Prostate gland (tissue), 2 donors: ENCODE results near the gene ERBIN. TPM values are rescaled to one million over a fixed set of nuclear protein-coding genes. Genes with fewer than 3 reads are reported as not detected.

Experiments used
- DNase-seq: peaks from one replicate; pipeline ENCODE4 v3.0.0-alpha.2; 2019; ENCODE audit warnings: low spot score
- H3K27ac ChIP-seq, 2 donors: fragments of 200-600 bp; sonication (generic); 2 replicates each; pipeline ENCODE4 v1.5.1; 2017 to 2019
- H3K27me3 ChIP-seq: fragments of 200-600 bp; sonication (generic); replicated peaks from 2 replicates; pipeline ENCODE4 v1.5.1; 2019; ENCODE audit not compliant: insufficient read depth
- H3K36me3 ChIP-seq, 2 donors: fragments of 200-600 bp; sonication (generic); 1 replicate in 1 of 2; 2 replicates in 1 of 2; pipeline versions ENCODE4 v1.5.1 to v1.8.1; 2017 to 2019
- H3K4me1 ChIP-seq: fragments of 200-600 bp; sonication (generic); replicated peaks from 2 replicates; pipeline ENCODE4 v1.5.1; 2019
- H3K4me3 ChIP-seq, 2 donors: fragments of 200-600 bp; sonication (generic); 2 replicates each; pipeline ENCODE4 v1.5.1; 2017 to 2019
- H3K9me3 ChIP-seq: fragments of 200-600 bp; sonication (generic); 2 replicates; pipeline ENCODE4 v1.5.1; 2017
- POLR2A ChIP-seq: fragments of 450-650 bp; IDR thresholded peaks from one replicate; pipeline ENCODE4 v1.6.1; 2016; ENCODE audit warnings: antibody characterized with exemption, mild to moderate bottlenecking
- POLR2AphosphoS5 ChIP-seq: sonication (generic); formaldehyde crosslinking; IDR thresholded peaks from one replicate; pipeline ENCODE4 v1.6.1; 2017; ENCODE audit warnings: antibody characterized with exemption
- WGBS: methylation state at CpG from one replicate; pipeline ENCODE4 v1.1.5; 2018; 5-methylcytosine and 5-hydroxymethylcytosine counted together
- intact Hi-C: fragments of 100-400 bp; cut with DNase I; formaldehyde crosslinking; loops from one replicate; pipeline ENCODE4 v1.14.2; 2022
- total RNA-seq, 2 donors: library from RNA; depleted of rRNA; stranded (reverse); fragments of >200 nt; gene quantifications; one replicate each; pipeline ENCODE4 v1.1.0, GENCODE V29; 2016
- TF ChIP-seq, protein P1 (sequence below), 4 experiments: fragments of 200-600 bp in 2 of 4; fragments of 450-650 bp in 2 of 4; sonication (generic) in 2 of 4; IDR thresholded peaks; 1 replicate in 3 of 4; 2 replicates in 1 of 4; pipeline ENCODE4 v1.5.1; 2016 to 2019; ENCODE audit warnings: antibody characterized with exemption in 4 of 4, mild to moderate bottlenecking in 2 of 4, moderate library complexity in 2 of 4

ERBIN gene
- total RNA-seq, 2 donors from 2014 or later = 68.8 to 73.6 TPM

DNA sequence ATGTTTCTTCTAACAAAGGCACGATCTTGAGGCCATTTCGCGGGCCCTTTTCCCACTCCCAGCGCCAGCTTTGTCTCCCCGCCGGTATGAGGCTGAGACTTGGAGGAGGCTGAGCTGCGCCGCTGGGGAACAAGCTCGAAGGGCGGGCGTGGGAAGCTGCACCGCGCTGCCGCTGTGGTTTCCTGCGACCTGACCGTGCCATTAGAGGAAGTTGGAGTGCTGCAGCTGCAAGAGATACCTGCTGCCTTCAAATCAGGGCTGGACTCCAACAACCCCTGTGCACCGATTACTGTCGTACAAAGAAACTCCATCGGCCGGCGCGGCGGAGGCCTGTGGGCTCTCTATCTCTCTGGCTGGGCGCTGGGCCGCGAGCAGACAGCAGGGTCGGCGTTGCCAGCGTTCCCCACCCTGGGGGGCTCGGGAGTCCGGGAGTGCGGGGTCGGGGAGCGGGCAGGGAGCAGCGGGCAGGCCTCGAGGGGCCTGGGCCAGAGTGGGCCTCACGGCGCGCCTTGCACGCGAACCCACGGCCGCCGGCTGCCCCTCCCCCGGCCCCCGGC, 1.3 kb upstream of the ERBIN start:
- H3K27me3 ChIP-seq = no peaks in the 10 kb centered on the region
- intact Hi-C loops = loop anchor here (5.0 to 10.0 kb wide), 4 partner anchors 100 to 300 kb away; partner anchors contain the start of genes SHLD3, SREK1, TRAPPC13 and TRIM23
- TF ChIP-seq POLR2A = peak; percentile 13
- no peak for TF ChIP-seq POLR2AphosphoS5
- TF ChIP-seq, protein P1, sequence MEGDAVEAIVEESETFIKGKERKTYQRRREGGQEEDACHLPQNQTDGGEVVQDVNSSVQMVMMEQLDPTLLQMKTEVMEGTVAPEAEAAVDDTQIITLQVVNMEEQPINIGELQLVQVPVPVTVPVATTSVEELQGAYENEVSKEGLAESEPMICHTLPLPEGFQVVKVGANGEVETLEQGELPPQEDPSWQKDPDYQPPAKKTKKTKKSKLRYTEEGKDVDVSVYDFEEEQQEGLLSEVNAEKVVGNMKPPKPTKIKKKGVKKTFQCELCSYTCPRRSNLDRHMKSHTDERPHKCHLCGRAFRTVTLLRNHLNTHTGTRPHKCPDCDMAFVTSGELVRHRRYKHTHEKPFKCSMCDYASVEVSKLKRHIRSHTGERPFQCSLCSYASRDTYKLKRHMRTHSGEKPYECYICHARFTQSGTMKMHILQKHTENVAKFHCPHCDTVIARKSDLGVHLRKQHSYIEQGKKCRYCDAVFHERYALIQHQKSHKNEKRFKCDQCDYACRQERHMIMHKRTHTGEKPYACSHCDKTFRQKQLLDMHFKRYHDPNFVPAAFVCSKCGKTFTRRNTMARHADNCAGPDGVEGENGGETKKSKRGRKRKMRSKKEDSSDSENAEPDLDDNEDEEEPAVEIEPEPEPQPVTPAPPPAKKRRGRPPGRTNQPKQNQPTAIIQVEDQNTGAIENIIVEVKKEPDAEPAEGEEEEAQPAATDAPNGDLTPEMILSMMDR (IDR thresholded peaks at IDR 0.05) = no peak
- peak; percentile 58 for DNase-seq
- H3K4me1 ChIP-seq = peaks cover 3% of the 10 kb centered on the region
- no peaks in the 10 kb centered on the region for H3K36me3 ChIP-seq
- peak overlapping the region; percentile 100 for H3K27ac ChIP-seq
- WGBS = under 1% methylated on average over 41 of the region's 46 CpGs
- H3K4me3 ChIP-seq = peak overlapping the region; percentile 86 to 97
- H3K9me3 ChIP-seq = no peaks in the 10 kb centered on the region

DNA sequence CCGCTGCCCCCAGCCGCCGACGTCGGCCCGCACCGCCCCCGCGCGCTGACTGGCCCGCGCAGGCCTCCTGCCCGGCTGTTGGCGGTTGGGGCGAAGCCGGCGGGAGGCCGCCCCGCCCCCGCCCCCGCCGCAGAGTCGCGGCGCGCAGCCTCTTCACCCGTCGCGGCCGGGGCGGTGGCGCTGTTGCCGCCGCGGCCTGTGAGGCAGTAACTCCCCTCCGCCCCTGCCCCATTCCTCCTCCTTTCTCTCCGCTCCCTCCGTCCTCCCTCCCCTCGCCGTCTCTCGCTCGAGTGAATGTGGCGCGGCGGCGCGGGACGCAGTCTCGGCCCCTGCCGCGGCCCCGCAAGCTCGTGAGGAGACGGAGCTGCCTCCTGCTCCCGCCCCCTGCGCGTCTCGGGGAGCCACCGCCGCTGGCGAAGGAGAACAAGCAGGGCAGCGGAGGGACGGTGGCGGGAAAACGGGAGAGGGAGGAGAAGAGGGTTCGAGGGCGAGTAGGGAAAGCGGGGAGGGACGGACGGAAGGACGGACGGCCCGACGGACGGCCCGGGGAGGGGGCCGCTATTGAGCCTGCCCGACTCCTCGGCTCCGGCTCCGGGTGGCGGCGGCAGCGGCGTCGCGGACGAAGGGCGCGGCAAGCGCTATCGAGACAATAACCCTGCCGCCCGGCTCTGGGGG, 637 bp upstream of the ERBIN start:
- TF ChIP-seq POLR2A (peak; percentile 87), POLR2AphosphoS5 (peak; percentile 62)
- TF ChIP-seq, protein P1 (IDR thresholded peaks at IDR 0.05) = peak; percentile 34 to 63 (median 44)
- Histone ChIP-seq H3K27ac (peak overlapping the region; percentile 100), H3K9me3 (no peaks in the 10 kb centered on the region), H3K36me3 (no peaks in the 10 kb centered on the region), H3K4me1 (peaks cover 3% of the 10 kb centered on the region), H3K4me3 (peak overlapping the region; percentile 86 to 97), H3K27me3 (no peaks in the 10 kb centered on the region)
- DNase-seq = peak; percentile 80
- intact Hi-C loops = loop anchor here (5.0 to 10.0 kb wide), 4 partner anchors 99 to 301 kb away; partner anchors contain the start of genes SHLD3, SREK1, TRAPPC13 and TRIM23
- WGBS = under 1% methylated on average over 77 of the region's 94 CpGs

DNA sequence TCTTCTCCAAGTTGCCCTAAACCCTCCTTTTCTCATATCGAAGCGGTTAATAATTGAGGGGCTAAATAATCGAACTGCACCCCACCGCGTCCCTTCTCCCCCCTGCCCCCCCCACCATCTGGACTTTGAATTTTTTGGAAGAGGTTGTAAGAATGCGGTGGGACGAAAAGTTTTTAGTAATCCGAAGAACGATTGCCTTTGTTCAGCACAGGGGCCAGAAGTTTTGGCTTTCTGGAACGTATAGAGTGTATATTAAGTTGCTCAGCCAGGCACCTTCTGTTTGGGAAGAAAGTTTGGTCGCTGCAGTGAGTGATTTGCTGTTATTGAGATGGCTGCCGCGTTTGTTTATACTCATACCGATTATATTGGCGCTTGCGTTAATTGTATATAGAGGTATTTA, 518 bp downstream of the ERBIN start:
- Histone ChIP-seq H3K4me1 (peaks cover 3% of the 10 kb centered on the region), H3K4me3 (peak overlapping the region; percentile 86 to 97), H3K27ac (peak overlapping the region; percentile 100), H3K27me3 (no peaks in the 10 kb centered on the region), H3K36me3 (no peaks in the 10 kb centered on the region), H3K9me3 (no peaks in the 10 kb centered on the region)
- intact Hi-C loops = loop anchor here (5.0 to 10.0 kb wide), 4 partner anchors 98 to 302 kb away; partner anchors contain the start of genes SHLD3, SREK1, TRAPPC13 and TRIM23
- DNase-seq = peak; percentile 19
- TF ChIP-seq POLR2AphosphoS5 (no peak), POLR2A (no peak)
- TF ChIP-seq, protein P1 (IDR thresholded peaks at IDR 0.05) = no peak
- 0% methylated on average over 16 of the region's 16 CpGs for WGBS

DNA sequence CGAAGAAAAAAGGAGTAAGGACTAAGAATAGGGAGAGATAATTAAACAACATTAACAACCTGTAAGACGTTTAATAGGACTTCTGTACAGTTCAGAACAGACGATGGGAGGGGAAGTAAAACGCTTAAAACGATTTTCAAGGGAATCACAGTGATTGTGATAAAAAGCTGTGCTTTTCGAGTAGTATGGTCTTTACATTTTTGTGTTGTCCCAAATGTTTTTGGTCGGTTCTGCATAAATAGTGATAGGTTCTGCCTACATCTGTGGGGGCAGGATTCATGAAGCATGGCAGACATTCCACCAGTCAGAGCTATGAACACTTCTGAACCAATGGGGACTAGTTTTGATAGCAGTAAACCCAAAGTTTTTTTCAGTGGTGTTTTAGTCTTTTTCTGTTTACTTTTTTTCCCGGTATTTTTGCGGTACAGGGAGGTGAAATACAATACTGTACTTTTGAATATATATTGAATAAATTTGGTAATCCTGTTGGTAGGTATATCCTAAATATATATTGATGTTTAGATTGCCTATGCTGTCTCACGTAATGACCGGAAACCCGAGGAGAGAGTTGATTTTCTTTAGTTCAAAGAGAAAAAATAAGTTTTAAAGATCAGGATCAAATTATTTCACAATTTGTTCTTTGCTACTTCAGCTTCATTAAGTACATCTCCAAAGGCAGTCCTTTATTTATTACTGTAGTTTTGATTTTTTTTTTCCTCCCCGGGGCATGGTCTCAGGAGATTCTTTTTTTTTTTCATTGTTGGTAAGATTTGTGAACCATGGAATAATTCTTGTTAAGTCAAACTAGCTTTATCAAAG, 1.3 kb downstream of the ERBIN start:
- TF ChIP-seq POLR2AphosphoS5 = peak; percentile 38
- TF ChIP-seq, protein P1 (IDR thresholded peaks at IDR 0.05) = no peak
- Histone ChIP-seq H3K27ac (peak overlapping the region; percentile 100), H3K9me3 (no peaks in the 10 kb centered on the region), H3K4me3 (peak overlapping the region; percentile 86 to 97), H3K36me3 (no peaks in the 10 kb centered on the region), H3K27me3 (no peaks in the 10 kb centered on the region), H3K4me1 (peaks cover 3% of the 10 kb centered on the region)
- DNase-seq = peak; percentile 42
- intact Hi-C loops = loop anchor here (5.0 to 10.0 kb wide), 4 partner anchors 97 to 303 kb away; partner anchors contain the start of genes SHLD3, SREK1, TRAPPC13 and TRIM23
- WGBS = under 1% methylated on average over 13 of the region's 13 CpGs
